GM12878 (cell line): Measurements from ENCODE around the gene KCNA5. TPM values are rescaled to one million over a fixed set of nuclear protein-coding genes. Genes with fewer than 3 reads are reported as not detected.

Experiments
- ATAC-seq: fragments of 200-7000 bp; cut with Tn5 transposase; 3 replicates; pipeline ENCODE4 v1.9.1; 2020; ENCODE audit warnings: mild to moderate bottlenecking, moderate library complexity
- BruUV-seq: library from RNA; stranded (reverse); fragments of 400-500 nt; replicated peaks from 2 replicates; lab custom pipeline; 2021; lab: Mats Ljungman, UMichigan
- CTCF ChIA-PET: fragments of 300-600 bp; sonication (Branson Sonifier 250); formaldehyde crosslinking; extraction: SDS; loops from one replicate; lab custom pipeline; 2021; ENCODE audit warnings: inconsistent platforms; lab: Yijun Ruan, JAX
- POLR2A ChIA-PET: fragments of 350-600 bp; formaldehyde crosslinking; extraction: SDS; loops from one replicate; lab custom pipeline; 2021; ENCODE audit warnings: inconsistent platforms; lab: Charles Lee
- RAD21 ChIA-PET: fragments of 300-600 bp; sonication (Branson Sonifier 250); formaldehyde crosslinking; loops from one replicate; lab custom pipeline; 2023; ENCODE audit warnings: antibody characterized with exemption; ENCODE audit not compliant: unreplicated experiment; lab: Charles Lee
- SMC1A ChIA-PET: fragments of 300-600 bp; sonication (Branson Sonifier 250); formaldehyde crosslinking; loops from one replicate; lab custom pipeline; 2023; ENCODE audit not compliant: unreplicated experiment, uncharacterized antibody; lab: Charles Lee
- DNase-seq: peaks from one replicate; pipeline ENCODE4 v3.0.0-alpha.2; 2011; ENCODE audit warnings: low read depth, low spot score
- FAIRE-seq: peaks from 3 replicates; lab custom pipeline; 2011; peaks lifted over from hg19 to GRCh38; lab: Jason Lieb, UNC
- H2AFZ ChIP-seq: 2 replicates; pipeline ENCODE4 v1.6.0; 2011; ENCODE audit warnings: low read depth, low read length, control low read depth; ENCODE audit not compliant: control insufficient read depth
- H3K27ac ChIP-seq: 2 replicates; pipeline ENCODE4 v1.5.1; 2011; ENCODE audit warnings: control low read depth; ENCODE audit not compliant: control insufficient read depth, insufficient read depth
- H3K27me3 ChIP-seq, 2 experiments: replicated peaks in 1 of 2; 2 replicates each; pipeline versions ENCODE4 v1.6.0 to v1.6.1; 2011; ENCODE audit warnings: low read length in 1 of 2; ENCODE audit not compliant: control insufficient read depth in 2 of 2, insufficient read depth in 2 of 2
- H3K36me3 ChIP-seq, 2 experiments: 2 replicates each; pipeline ENCODE4 v1.5.1; 2011; ENCODE audit warnings: low read length in 1 of 2; ENCODE audit not compliant: control insufficient read depth in 2 of 2, insufficient read depth in 2 of 2
- H3K4me1 ChIP-seq: 2 replicates; pipeline ENCODE4 v1.6.1; 2011; ENCODE audit warnings: mild to moderate bottlenecking, low read length, moderate library complexity, mixed read lengths; ENCODE audit not compliant: control insufficient read depth, insufficient read depth
- H3K4me2 ChIP-seq: 2 replicates; pipeline ENCODE4 v1.6.0; 2011; ENCODE audit warnings: control low read depth; ENCODE audit not compliant: control insufficient read depth, insufficient read depth
- H3K4me3 ChIP-seq: fragments of 200-600 bp; sonication (generic); 2 replicates; pipeline ENCODE4 v1.5.1; 2016
- H3K79me2 ChIP-seq: 2 replicates; pipeline ENCODE4 v1.6.0; 2011; ENCODE audit warnings: low read length; ENCODE audit not compliant: control insufficient read depth, insufficient read depth
- H3K9ac ChIP-seq: 2 replicates; pipeline ENCODE4 v1.8.0; 2011; ENCODE audit warnings: low read length, control low read depth, mixed read lengths; ENCODE audit not compliant: control insufficient read depth, insufficient read depth
- H3K9me3 ChIP-seq: replicated peaks from 3 replicates; pipeline ENCODE4 v1.5.1; 2011; ENCODE audit warnings: mild to moderate bottlenecking, low read length; ENCODE audit not compliant: control insufficient read depth, insufficient read depth
- H4K20me1 ChIP-seq: 2 replicates; pipeline ENCODE4 v1.6.0; 2011; ENCODE audit not compliant: control insufficient read depth, insufficient read depth
- BCL3 ChIP-seq: IDR thresholded peaks from 2 replicates; pipeline ENCODE4 v1.6.1; 2011; ENCODE audit warnings: borderline replicate concordance, low read depth, mild to moderate bottlenecking, moderate library complexity, low read length; ENCODE audit not compliant: insufficient read depth, poor library complexity, severe bottlenecking
- BRCA1 ChIP-seq: IDR thresholded peaks from 2 replicates; pipeline ENCODE4 v1.6.1; 2011; ENCODE audit warnings: low read depth, low read length, improper control_type of control experiment
- CBX3 ChIP-seq: fragments of 200-600 bp; sonication (generic); IDR thresholded peaks from 2 replicates; pipeline ENCODE4 v1.6.1; 2016; ENCODE audit warnings: low read depth, borderline replicate concordance
- IKZF1 ChIP-seq: fragments of 450-650 bp; conservative IDR thresholded peaks from 2 replicates; pipeline ENCODE4 v1.6.1; 2017; ENCODE audit warnings: antibody characterized with exemption, mild to moderate bottlenecking
- MEF2A ChIP-seq: IDR thresholded peaks from 2 replicates; pipeline ENCODE4 v1.6.1; 2011; ENCODE audit warnings: low read depth, mild to moderate bottlenecking, low read length, moderate library complexity; ENCODE audit not compliant: insufficient read depth
- NR2C2 ChIP-seq: IDR thresholded peaks from 2 replicates; pipeline ENCODE4 v1.6.1; 2011; ENCODE audit warnings: borderline replicate concordance, low read depth; ENCODE audit not compliant: control insufficient read depth, insufficient read length
- POLR2AphosphoS5 ChIP-seq: IDR thresholded peaks from 2 replicates; pipeline ENCODE4 v1.6.1; 2011; ENCODE audit warnings: mild to moderate bottlenecking, low read length, inconsistent platforms
- SKIL ChIP-seq: fragments of 450-650 bp; IDR thresholded peaks from 2 replicates; pipeline ENCODE4 v1.6.1; 2017; ENCODE audit warnings: mild to moderate bottlenecking, low read depth, inconsistent platforms; ENCODE audit not compliant: poor library complexity, severe bottlenecking
- SREBF2 ChIP-seq: IDR thresholded peaks from 2 replicates; pipeline ENCODE4 v1.6.1; 2012; ENCODE audit warnings: mild to moderate bottlenecking, low read length
- TAF1 ChIP-seq: IDR thresholded peaks from 2 replicates; pipeline ENCODE4 v1.6.1; 2011; ENCODE audit warnings: mild to moderate bottlenecking, low read depth, low read length, borderline replicate concordance
- TCF3 ChIP-seq: IDR thresholded peaks from 2 replicates; pipeline ENCODE4 v1.6.1; 2012; ENCODE audit warnings: low read depth, mild to moderate bottlenecking, low read length, borderline replicate concordance; ENCODE audit not compliant: insufficient read depth
- WGBS: methylation state at CpG from one replicate; pipeline ENCODE4 v1.1.6; 2016; ENCODE audit warnings: low lambda C conversion rate; ENCODE audit not compliant: insufficient replicate concordance, insufficient coverage; ENCODE audit errors: missing lambda C conversion rate; 5-methylcytosine and 5-hydroxymethylcytosine counted together
- in situ Hi-C: fragments of 300-500 bp; cut with MboI; formaldehyde crosslinking; loops from 9 replicates; pipeline ENCODE4 v1.14.3; 2018; ENCODE audit warnings: mixed read lengths
- intact Hi-C: fragments of 100-400 bp; cut with micrococcal nuclease; formaldehyde crosslinking; loops from one replicate; pipeline ENCODE4 v1.14.2; 2022; ENCODE audit not compliant: unreplicated experiment
- polyA plus RNA-seq, 11 experiments: library from polyadenylated mRNA; depleted of rRNA in 4 of 11; unstranded in 6 of 11; stranded (reverse) in 5 of 11; fragments of >200 nt; fragmentation: Nextera tagmentation in 4 of 11; fragmentation: Illumina TruSeq in 1 of 11; extraction: Ambion mirVana in 4 of 11; extraction: Trizol in 1 of 11; gene quantifications; 1 replicate in 1 of 11; 2 replicates in 10 of 11; pipeline versions ENCODE4 v1.2.1 to v1.2.3, GENCODE V29; 2011 to 2016; ENCODE audit warnings: inconsistent platforms in 2 of 11, missing spikeins in 2 of 11, low read depth in 1 of 11
- total RNA-seq, 4 experiments: library from RNA; depleted of rRNA in 3 of 4; stranded (reverse); fragments of >200 nt in 3 of 4; fragmentation: Illumina TruSeq in 1 of 4; extraction: Trizol in 1 of 4; gene quantifications; 2 replicates each; pipeline versions ENCODE4 v1.2.1 to v1.2.3, GENCODE V29; 2013 to 2021
- TF ChIP-seq, protein P1 (sequence below): fragments of 450-650 bp; IDR thresholded peaks from 2 replicates; pipeline ENCODE4 v1.6.1; 2017; ENCODE audit warnings: mild to moderate bottlenecking

Gene KCNA5
- total and polyA plus RNA-seq, 10 of the 15 experiments (the other 5 are each of a cell fraction or from before 2014, with no cell fraction given) = 0.11 to 0.56 (median 0.19) TPM; not detected in 4

DNA sequence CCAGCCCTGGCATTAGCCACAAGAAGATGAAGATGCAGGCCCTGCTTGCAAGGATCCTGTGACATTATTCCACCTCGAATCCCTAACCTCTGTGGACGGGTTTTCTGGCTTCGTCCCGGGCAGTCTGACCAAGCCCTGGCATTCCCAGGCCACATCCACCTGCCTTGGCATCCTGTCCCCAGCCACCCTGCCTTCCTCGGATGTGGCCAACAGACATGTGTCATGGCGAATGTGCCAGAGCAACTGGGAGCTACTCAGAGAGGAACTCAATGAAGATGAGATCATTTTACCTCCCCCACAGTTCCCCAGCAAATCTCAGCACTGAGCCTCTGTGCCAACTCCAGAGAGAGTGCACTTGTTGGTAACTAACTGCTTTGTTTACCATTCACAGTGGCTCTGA lies 33.5 kb upstream of the KCNA5 start:
- intact Hi-C loops (no loop called here), in situ Hi-C loops (no loop called here)
- WGBS = 8% methylated on average over 6 of the region's 6 CpGs
- H2AFZ ChIP-seq = no peak overlapping the region
- SMC1A ChIA-PET = no interaction called here
- no peak overlapping the region for H3K9ac ChIP-seq
- no peak overlapping the region for H3K27ac ChIP-seq
- no peak for ATAC-seq
- DNase-seq = no peak
- H3K4me2 ChIP-seq = no peak overlapping the region
- no peaks in the 10 kb centered on the region for H4K20me1 ChIP-seq
- no peaks in the 10 kb centered on the region for H3K36me3 ChIP-seq
- BruUV-seq = no TSS peak
- POLR2A ChIA-PET = no interaction called here
- RAD21 ChIA-PET = no interaction called here
- TF ChIP-seq BCL3 (no peak), TCF3 (no peak), CBX3 (no peak), MEF2A (no peak), SREBF2 (no peak), SKIL (no peak), TAF1 (no peak), NR2C2 (no peak), IKZF1 (no peak), BRCA1 (no peak), POLR2AphosphoS5 (no peak)
- TF ChIP-seq, protein P1, sequence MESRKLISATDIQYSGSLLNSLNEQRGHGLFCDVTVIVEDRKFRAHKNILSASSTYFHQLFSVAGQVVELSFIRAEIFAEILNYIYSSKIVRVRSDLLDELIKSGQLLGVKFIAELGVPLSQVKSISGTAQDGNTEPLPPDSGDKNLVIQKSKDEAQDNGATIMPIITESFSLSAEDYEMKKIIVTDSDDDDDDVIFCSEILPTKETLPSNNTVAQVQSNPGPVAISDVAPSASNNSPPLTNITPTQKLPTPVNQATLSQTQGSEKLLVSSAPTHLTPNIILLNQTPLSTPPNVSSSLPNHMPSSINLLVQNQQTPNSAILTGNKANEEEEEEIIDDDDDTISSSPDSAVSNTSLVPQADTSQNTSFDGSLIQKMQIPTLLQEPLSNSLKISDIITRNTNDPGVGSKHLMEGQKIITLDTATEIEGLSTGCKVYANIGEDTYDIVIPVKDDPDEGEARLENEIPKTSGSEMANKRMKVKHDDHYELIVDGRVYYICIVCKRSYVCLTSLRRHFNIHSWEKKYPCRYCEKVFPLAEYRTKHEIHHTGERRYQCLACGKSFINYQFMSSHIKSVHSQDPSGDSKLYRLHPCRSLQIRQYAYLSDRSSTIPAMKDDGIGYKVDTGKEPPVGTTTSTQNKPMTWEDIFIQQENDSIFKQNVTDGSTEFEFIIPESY = no peak
- H3K9me3 ChIP-seq = no peaks in the 10 kb centered on the region
- FAIRE-seq = no peak
- CTCF ChIA-PET = no interaction called here
- H3K4me3 ChIP-seq = no peak overlapping the region
- H3K79me2 ChIP-seq = no peaks in the 10 kb centered on the region
- peaks cover 0 to 1% of the 10 kb centered on the region in 2 experiments; a peak in 1 of 4 replicates for H3K27me3 ChIP-seq
- no peaks in the 10 kb centered on the region for H3K4me1 ChIP-seq
